Karpas-422 (cell line): ENCODE measurements around the gene DLGAP1. TPM values are rescaled to one million over a fixed set of nuclear protein-coding genes. Genes with fewer than 3 reads are reported as not detected.

ENCODE experiments used
- DNase-seq: peaks from one replicate; pipeline ENCODE4 v3.0.0-alpha.2; 2015
- H2AFZ ChIP-seq: fragments of 200-600 bp; sonication (generic); 2 replicates; pipeline ENCODE4 v1.6.1; 2014; ENCODE audit warnings: antibody characterized with exemption, low read length, mixed read lengths
- H3K27ac ChIP-seq: fragments of 200-600 bp; sonication (generic); 2 replicates; pipeline ENCODE4 v1.5.1; 2014; ENCODE audit warnings: mild to moderate bottlenecking, low read length, moderate library complexity
- H3K27me3 ChIP-seq: fragments of 200-600 bp; sonication (generic); 2 replicates; pipeline ENCODE4 v1.6.1; 2014; ENCODE audit warnings: low read length, mixed read lengths
- H3K36me3 ChIP-seq: fragments of 200-600 bp; sonication (generic); 2 replicates; pipeline ENCODE4 v1.6.1; 2014; ENCODE audit warnings: low read length, mixed read lengths; ENCODE audit not compliant: insufficient read depth
- H3K4me1 ChIP-seq: fragments of 200-600 bp; sonication (generic); 2 replicates; pipeline ENCODE4 v1.6.1; 2014; ENCODE audit warnings: mild to moderate bottlenecking, low read length, mixed read lengths
- H3K4me2 ChIP-seq: fragments of 200-600 bp; sonication (generic); 2 replicates; pipeline ENCODE4 v1.6.1; 2014; ENCODE audit warnings: low read length, low read depth, mild to moderate bottlenecking; ENCODE audit not compliant: poor library complexity, severe bottlenecking
- H3K4me3 ChIP-seq: fragments of 200-600 bp; sonication (generic); 2 replicates; pipeline ENCODE4 v1.5.1; 2014; ENCODE audit warnings: mild to moderate bottlenecking, antibody characterized with exemption, low read length, mixed read lengths
- H3K79me2 ChIP-seq: fragments of 200-600 bp; sonication (generic); 2 replicates; pipeline ENCODE4 v1.6.1; 2014; ENCODE audit warnings: mild to moderate bottlenecking, low read length, mixed read lengths
- H3K9ac ChIP-seq: fragments of 200-600 bp; sonication (generic); 2 replicates; pipeline ENCODE4 v1.6.0; 2014; ENCODE audit warnings: low read length
- H3K9me2 ChIP-seq: fragments of 200-600 bp; sonication (generic), shearing (Covaris generic); replicated peaks from 2 replicates; pipeline ENCODE4 v1.6.0; 2014; ENCODE audit warnings: mild to moderate bottlenecking, low read length, moderate library complexity; ENCODE audit not compliant: insufficient read depth
- H3K9me3 ChIP-seq: fragments of 300-700, 200-600 bp; sonication (generic); 2 replicates; pipeline ENCODE4 v1.6.1; 2014; ENCODE audit warnings: low read length, mixed read lengths
- H4K20me1 ChIP-seq: fragments of 200-600 bp; sonication (generic); 2 replicates; pipeline ENCODE4 v1.6.1; 2014; ENCODE audit warnings: mild to moderate bottlenecking, antibody characterized with exemption, low read length, low read depth; ENCODE audit not compliant: insufficient read depth
- total RNA-seq: library from RNA; depleted of rRNA; stranded (reverse); fragments of >200 nt; shearing (Covaris generic); gene quantifications from 2 replicates; pipeline ENCODE4 v1.2.3, GENCODE V29; 2014; ENCODE audit warnings: low replicate concordance

The DLGAP1 gene
- total RNA-seq, 1 experiment from 2014 or later = 8.8 TPM

DNA sequence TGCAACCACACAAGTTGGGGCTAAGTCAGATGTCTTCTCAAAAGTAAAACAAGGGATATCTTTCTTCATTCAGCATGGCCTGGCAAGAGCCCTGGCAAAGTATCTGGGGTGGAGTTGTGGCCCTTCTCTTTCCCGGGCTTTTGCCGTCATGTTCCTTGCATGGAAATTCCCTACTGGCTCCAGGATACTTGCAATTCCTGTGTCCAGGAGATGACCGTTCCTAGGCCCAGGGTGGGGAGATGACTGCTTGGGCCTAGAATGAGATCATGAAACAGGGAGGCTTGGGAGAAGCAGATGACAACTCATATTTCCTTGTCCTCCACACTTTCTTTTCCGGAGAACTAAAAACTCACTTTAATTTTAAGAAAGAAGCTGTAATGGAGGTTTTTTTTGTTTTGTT lies 944.2 kb downstream of the DLGAP1 start:
- DNase-seq = no peak
- H3K4me2 ChIP-seq = peak overlapping the region; percentile 78
- H3K79me2 ChIP-seq = peaks cover 10% of the 10 kb centered on the region; the same call in 1 of the 2 replicates
- peak overlapping the region; percentile 97 for H3K27ac ChIP-seq
- H3K9me3 ChIP-seq = no peaks in the 10 kb centered on the region
- H2AFZ ChIP-seq = no peak overlapping the region
- peaks cover 79% of the 10 kb centered on the region for H3K4me1 ChIP-seq
- no peaks in the 10 kb centered on the region for H4K20me1 ChIP-seq
- H3K36me3 ChIP-seq = no peaks in the 10 kb centered on the region
- H3K27me3 ChIP-seq = no peaks in the 10 kb centered on the region
- peak overlapping the region; percentile 79 for H3K9ac ChIP-seq
- no peaks in the 10 kb centered on the region for H3K9me2 ChIP-seq
- 0 out of 2 replicates have a peak overlapping the region, but pooled peaks have one; percentile 50 for H3K4me3 ChIP-seq

DNA sequence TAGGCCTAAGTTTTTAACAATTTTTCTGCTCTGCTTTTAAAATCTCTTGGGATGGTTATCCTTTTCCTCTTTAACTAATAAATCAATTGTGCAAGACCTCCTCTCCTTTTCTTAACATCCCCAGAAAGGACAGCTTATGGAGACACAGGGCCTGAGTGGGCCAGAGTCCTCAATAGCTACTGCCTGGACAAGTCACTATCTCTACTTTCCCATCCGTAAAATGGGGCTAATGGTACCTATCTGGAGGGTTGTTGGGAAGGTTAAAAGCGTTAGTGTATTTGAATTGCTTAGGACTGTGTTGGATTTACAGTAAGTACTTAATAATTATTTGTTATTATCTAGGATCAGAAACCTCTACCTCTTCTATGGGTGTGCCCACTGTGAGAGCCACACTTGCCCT lies 945.1 kb downstream of the DLGAP1 start:
- no peaks in the 10 kb centered on the region for H3K27me3 ChIP-seq
- no peak overlapping the region for H2AFZ ChIP-seq
- H3K36me3 ChIP-seq = no peaks in the 10 kb centered on the region
- DNase-seq = peak; percentile 53
- H4K20me1 ChIP-seq = no peaks in the 10 kb centered on the region
- peak overlapping the region; percentile 78 for H3K4me2 ChIP-seq
- H3K9me3 ChIP-seq = no peaks in the 10 kb centered on the region
- no peaks in the 10 kb centered on the region for H3K9me2 ChIP-seq
- H3K27ac ChIP-seq = peak overlapping the region; percentile 97
- peaks cover 79% of the 10 kb centered on the region for H3K4me1 ChIP-seq
- peaks cover 10% of the 10 kb centered on the region; the same call in 1 of the 2 replicates for H3K79me2 ChIP-seq
- peak overlapping the region; percentile 68 for H3K4me3 ChIP-seq
- peak overlapping the region; percentile 79 for H3K9ac ChIP-seq

DNA sequence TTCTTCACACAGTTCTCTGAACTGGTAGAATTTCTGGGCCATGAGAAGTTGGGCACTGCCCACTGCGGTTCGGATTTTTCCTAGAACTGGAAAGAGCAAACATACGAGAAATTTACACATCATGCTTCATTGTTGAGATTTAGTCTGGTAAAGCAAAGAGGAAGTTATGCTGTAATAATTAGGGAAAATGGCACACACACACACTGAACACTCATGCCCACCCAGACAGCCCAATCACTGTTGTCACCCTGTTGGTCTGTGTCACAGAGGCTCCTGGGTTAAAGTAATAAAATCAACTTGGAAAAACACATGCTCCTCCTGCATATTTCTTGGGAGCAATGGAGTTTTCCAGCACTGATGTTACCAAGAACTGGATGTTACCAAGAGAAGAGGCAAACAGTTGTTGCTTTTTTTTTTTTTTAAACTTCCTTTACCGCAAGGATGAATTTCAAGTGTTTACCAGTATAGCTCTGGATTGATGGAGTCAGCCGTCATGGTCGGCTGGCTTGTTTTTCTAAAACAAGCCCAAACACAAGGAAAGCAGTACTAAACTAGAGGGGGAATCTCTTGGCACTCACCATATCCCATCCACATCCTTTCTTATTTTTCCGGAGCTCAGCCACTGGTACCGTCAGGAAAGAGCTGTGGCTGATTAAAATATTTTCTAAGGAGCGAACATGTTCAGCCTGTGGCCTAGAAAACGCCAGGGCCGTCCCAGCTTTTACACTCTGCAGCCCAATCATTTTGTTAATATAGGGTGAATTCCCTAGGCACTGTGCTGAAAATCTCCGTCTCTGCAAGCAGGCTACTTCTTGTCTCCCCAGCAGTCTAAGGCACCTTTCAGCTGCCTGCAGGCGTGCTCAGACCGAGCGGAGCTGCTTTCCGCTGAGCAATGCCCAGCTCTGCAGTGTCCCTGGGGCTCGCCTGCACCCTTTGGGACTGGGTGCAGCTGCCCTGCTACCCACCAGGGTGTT lies 946.2 kb downstream of the DLGAP1 start:
- peak overlapping the region; percentile 97 for H3K27ac ChIP-seq
- peak overlapping the region; percentile 79 for H3K9ac ChIP-seq
- DNase-seq = peak; percentile 97
- peak overlapping the region; percentile 78 for H3K4me2 ChIP-seq
- H3K4me1 ChIP-seq = peaks cover 76% of the 10 kb centered on the region
- H4K20me1 ChIP-seq = no peaks in the 10 kb centered on the region
- no peak overlapping the region for H2AFZ ChIP-seq
- H3K9me2 ChIP-seq = no peaks in the 10 kb centered on the region
- H3K36me3 ChIP-seq = no peaks in the 10 kb centered on the region; the same call in 1 of the 2 replicates
- no peaks in the 10 kb centered on the region for H3K27me3 ChIP-seq
- H3K4me3 ChIP-seq = peak overlapping the region; percentile 68
- no peaks in the 10 kb centered on the region for H3K9me3 ChIP-seq
- H3K79me2 ChIP-seq = peaks cover 14% of the 10 kb centered on the region; the same call in 1 of the 2 replicates

DNA sequence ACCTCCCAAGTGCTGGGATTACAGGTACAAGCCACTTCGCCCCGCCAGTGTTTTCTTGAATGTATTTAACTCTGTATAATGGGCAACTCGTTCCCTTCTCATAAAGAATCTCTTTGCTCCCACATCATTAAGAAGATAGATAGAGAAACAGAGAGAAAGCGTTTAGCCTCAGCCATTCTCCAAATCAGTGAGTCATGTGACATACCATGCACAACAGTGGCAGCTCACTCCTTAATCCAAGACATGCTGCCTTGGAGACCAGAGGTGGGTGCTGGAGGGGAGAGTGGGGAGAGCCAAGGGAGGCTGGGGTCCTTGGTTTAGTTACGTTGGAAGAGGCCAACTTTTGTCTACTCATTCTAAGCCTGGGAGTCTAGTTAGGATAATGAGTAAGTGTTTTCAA lies 950.5 kb downstream of the DLGAP1 start:
- H3K4me1 ChIP-seq = peaks cover 74% of the 10 kb centered on the region
- no peak overlapping the region for H3K4me2 ChIP-seq
- no peaks in the 10 kb centered on the region for H3K9me2 ChIP-seq
- no peak overlapping the region for H3K9ac ChIP-seq
- peaks cover 25% of the 10 kb centered on the region for H3K79me2 ChIP-seq
- peak overlapping the region; percentile 30; the same call in 1 of the 2 replicates for H3K27ac ChIP-seq
- peaks cover 26% of the 10 kb centered on the region for H3K36me3 ChIP-seq
- H3K4me3 ChIP-seq = no peak overlapping the region
- DNase-seq = no peak
- no peak overlapping the region for H2AFZ ChIP-seq
- H4K20me1 ChIP-seq = no peaks in the 10 kb centered on the region
- H3K27me3 ChIP-seq = no peaks in the 10 kb centered on the region
- no peaks in the 10 kb centered on the region for H3K9me3 ChIP-seq

DNA sequence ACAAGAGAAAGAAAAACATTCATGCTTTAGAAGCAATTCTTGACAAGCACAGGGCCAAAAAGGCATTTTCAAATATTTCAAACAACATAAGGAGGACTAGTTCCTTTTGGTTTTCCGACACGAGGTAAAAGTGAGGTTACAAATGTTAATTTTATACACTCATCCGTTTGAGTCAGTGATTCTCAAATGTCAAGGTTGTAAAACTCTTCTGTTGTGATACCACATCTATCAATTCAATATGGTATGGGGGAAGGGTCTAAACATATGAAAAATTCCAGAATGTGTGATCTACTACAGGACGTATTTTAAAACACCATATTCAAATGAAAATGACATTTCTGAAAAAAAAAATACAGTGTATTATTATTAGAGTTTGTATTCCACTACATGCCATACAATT lies 952.5 kb downstream of the DLGAP1 start:
- no peaks in the 10 kb centered on the region for H3K27me3 ChIP-seq
- H3K9ac ChIP-seq = no peak overlapping the region
- peak overlapping the region; percentile 69 for H3K27ac ChIP-seq
- no peak overlapping the region for H3K4me3 ChIP-seq
- H4K20me1 ChIP-seq = no peaks in the 10 kb centered on the region
- peaks cover 76% of the 10 kb centered on the region for H3K4me1 ChIP-seq
- DNase-seq = no peak
- H3K9me3 ChIP-seq = no peaks in the 10 kb centered on the region
- no peak overlapping the region for H3K4me2 ChIP-seq
- no peaks in the 10 kb centered on the region for H3K9me2 ChIP-seq
- H2AFZ ChIP-seq = no peak overlapping the region
- H3K36me3 ChIP-seq = peaks cover 35% of the 10 kb centered on the region
- H3K79me2 ChIP-seq = peaks cover 15% of the 10 kb centered on the region

DNA sequence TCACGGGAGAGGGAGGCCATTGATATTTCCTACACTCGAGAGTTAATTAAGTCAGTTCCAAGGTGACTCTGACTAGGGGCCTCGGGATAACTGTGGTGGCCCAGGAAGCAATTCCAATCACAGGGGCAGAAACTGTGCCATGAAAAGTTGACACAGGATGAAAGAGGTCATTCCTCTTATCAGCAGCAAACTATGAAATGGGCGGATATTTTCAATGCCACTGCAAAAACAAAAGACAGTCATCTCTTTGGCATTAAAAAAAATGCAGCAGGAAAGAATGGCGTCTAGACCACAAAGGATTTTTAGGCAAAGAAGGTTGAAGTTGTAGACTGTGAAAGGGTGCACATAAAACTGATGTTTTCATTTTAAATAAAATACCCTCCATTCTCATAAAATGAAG lies 955.1 kb downstream of the DLGAP1 start:
- Histone ChIP-seq H3K9me3 (no peaks in the 10 kb centered on the region), H3K9ac (0 out of 2 replicates have a peak overlapping the region, but pooled peaks have one; percentile 24), H2AFZ (no peak overlapping the region), H3K4me3 (no peak overlapping the region), H3K9me2 (no peaks in the 10 kb centered on the region), H3K4me1 (peaks cover 91% of the 10 kb centered on the region), H3K79me2 (peaks cover 15% of the 10 kb centered on the region), H3K36me3 (peaks cover 35% of the 10 kb centered on the region), H3K4me2 (peak overlapping the region; percentile 18), H3K27ac (peak overlapping the region; percentile 69), H3K27me3 (no peaks in the 10 kb centered on the region), H4K20me1 (no peaks in the 10 kb centered on the region)
- DNase-seq = no peak

DNA sequence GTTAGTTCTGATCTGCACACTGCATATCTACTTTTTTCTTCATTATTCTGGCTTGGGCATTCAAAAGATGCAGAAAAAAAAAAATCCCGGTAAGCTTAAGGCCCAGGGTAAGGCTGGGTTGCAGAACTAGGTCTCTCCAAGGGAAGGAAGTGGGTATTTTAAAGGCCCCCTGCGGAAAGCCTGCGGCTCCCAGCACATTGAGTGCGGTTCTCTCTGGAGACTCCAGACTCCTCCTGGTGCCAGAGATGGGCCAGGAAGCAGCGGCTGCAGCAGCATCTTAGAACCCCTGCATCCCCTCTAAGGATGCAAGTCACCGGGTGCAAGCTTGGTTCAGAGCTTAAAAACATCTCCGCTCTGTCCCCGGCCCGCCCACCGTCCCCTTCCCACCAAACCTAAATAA lies 955.6 kb downstream of the DLGAP1 start:
- Histone ChIP-seq H3K9me3 (no peaks in the 10 kb centered on the region), H3K4me3 (no peak overlapping the region), H3K79me2 (peaks cover 11% of the 10 kb centered on the region), H3K9ac (no peak overlapping the region), H3K36me3 (peaks cover 35% of the 10 kb centered on the region), H3K27ac (peak overlapping the region; percentile 69), H3K9me2 (no peaks in the 10 kb centered on the region), H3K4me1 (peaks cover 91% of the 10 kb centered on the region), H3K4me2 (peak overlapping the region; percentile 18), H2AFZ (no peak overlapping the region), H3K27me3 (no peaks in the 10 kb centered on the region), H4K20me1 (no peaks in the 10 kb centered on the region)
- DNase-seq = no peak

DNA sequence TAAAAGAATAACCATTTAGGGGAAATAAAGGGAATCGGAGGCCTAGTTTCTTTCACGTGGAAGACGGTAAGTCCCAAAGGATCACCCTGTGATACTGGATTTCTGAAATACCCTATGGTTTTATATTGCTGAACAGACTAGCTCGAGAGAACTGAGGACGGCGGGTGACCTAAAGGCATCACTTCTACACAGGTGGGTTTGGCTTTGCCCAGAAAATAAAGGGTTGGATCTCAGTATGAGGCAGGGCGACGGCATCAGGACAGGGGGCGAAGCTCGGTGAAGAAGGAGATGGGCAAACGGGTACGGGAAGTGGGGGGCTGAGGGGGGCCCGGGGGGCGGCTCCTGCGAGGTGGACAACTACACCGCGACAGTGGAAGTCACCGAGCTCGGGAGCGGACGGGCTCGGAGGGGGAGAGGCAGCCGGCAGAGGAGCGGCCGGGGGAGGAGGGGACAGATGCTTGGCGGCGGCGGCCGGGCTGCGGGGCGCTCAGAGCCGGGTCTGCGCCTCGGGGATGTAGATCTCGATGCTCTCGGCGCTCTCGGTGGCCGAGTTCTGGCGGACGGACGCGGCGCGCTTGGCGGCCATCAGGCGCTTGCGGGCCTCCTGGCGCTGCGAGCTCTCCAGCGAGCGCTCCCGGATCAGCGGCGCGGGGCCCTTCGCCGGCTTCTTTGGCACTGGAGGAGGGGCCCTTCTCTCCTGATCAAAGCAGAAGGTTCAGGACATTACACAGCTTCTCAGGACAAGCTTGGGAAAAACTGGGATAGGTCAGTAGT lies 956.2 kb downstream of the DLGAP1 start:
- no peaks in the 10 kb centered on the region for H3K27me3 ChIP-seq
- no peak overlapping the region for H2AFZ ChIP-seq
- H3K9me2 ChIP-seq = no peaks in the 10 kb centered on the region
- H3K79me2 ChIP-seq = peaks cover 11% of the 10 kb centered on the region
- no peaks in the 10 kb centered on the region for H3K9me3 ChIP-seq
- no peaks in the 10 kb centered on the region for H4K20me1 ChIP-seq
- no peak overlapping the region for H3K9ac ChIP-seq
- peak overlapping the region; percentile 99 for H3K27ac ChIP-seq
- DNase-seq = no peak
- no peak overlapping the region for H3K4me3 ChIP-seq
- peaks cover 35% of the 10 kb centered on the region for H3K36me3 ChIP-seq
- peaks cover 97% of the 10 kb centered on the region for H3K4me1 ChIP-seq
- peak overlapping the region; percentile 89 for H3K4me2 ChIP-seq
